ENCODE results near the gene DDR1.
"Not testable (repeated sequence)": the region's sequence is repeated elsewhere in the genome, so short reads cannot be mapped to it uniquely, and the experiment has no call there.

DNA sequence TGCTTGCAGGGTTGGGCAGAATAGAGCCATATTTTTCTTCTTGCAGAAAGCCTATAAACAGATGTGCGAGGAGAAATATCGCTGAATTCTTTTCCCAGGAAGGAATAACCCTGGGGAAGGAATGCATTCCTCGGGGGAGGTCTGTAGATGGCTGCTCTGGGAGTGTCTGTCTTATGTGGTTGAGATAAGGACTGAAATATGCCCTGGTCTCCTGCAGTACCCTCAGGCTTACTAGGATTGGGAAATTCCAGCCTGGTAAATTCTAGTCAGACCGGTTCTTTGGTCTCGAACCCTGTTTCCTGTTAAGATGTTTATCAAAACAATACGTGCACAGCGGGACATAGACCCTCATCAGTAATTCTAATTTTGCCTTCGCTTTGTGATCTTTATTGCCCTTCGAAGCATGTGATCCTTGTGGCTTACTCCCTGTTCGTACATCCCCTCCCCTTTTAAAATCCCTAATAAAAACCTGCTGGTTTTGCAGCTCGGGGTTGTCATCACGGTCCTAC, 15.0 kb upstream of the DDR1 start:
- TF ChIP-seq, protein P1, sequence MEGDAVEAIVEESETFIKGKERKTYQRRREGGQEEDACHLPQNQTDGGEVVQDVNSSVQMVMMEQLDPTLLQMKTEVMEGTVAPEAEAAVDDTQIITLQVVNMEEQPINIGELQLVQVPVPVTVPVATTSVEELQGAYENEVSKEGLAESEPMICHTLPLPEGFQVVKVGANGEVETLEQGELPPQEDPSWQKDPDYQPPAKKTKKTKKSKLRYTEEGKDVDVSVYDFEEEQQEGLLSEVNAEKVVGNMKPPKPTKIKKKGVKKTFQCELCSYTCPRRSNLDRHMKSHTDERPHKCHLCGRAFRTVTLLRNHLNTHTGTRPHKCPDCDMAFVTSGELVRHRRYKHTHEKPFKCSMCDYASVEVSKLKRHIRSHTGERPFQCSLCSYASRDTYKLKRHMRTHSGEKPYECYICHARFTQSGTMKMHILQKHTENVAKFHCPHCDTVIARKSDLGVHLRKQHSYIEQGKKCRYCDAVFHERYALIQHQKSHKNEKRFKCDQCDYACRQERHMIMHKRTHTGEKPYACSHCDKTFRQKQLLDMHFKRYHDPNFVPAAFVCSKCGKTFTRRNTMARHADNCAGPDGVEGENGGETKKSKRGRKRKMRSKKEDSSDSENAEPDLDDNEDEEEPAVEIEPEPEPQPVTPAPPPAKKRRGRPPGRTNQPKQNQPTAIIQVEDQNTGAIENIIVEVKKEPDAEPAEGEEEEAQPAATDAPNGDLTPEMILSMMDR (conservative IDR thresholded peaks at IDR 0.05 in 1 of 2, IDR thresholded peaks at IDR 0.05 in 1 of 2; ENCODE audit: extremely low read depth in 1 of 2, insufficient read depth in 1 of 2, low read depth in 1 of 2, low read length in 2 of 2), result not testable (repeated sequence)
- not testable (repeated sequence) for TF ChIP-seq EZH2 (IDR thresholded peaks at IDR 0.05; ENCODE audit: borderline replicate concordance, low read length)
